NCI-H2081 (cell line): ENCODE results near the gene ACTN4.
A peak's percentile ranks its signal among the peaks of the same experiment; 100 is the strongest.

Source experiments
- DNase-seq, 2 experiments: peaks; one replicate each; lab custom pipeline; 2025; lab: John Stamatoyannopoulos, UW

Gene ACTN4

GRCh38 chr19:38695832-38696728 lies 48.6 kb downstream of the ACTN4 start:
- DNase-seq, result no peak

- no peak for DNase-seq
These were observed 49.2 kb downstream of the ACTN4 start for GRCh38 chr19:38696729-38697055.

GRCh38 chr19:38697197-38697596 lies 49.7 kb downstream of the ACTN4 start:
- DNase-seq, result no peak

GRCh38 chr19:38697641-38698071 lies 50.2 kb downstream of the ACTN4 start:
- DNase-seq, result no peak

- DNase-seq, result no peak
These were observed 51.0 kb downstream of the ACTN4 start for GRCh38 chr19:38698225-38699026.

- DNase-seq, result no peak
These were observed 51.5 kb downstream of the ACTN4 start for GRCh38 chr19:38699027-38699346.

GRCh38 chr19:38699647-38700349 lies 52.3 kb downstream of the ACTN4 start:
- DNase-seq, result no peak

GRCh38 chr19:38700350-38700901 lies 53.0 kb downstream of the ACTN4 start:
- DNase-seq, result no peak

GRCh38 chr19:38700902-38701454 lies 53.5 kb downstream of the ACTN4 start:
- no peak for DNase-seq

- no peak for DNase-seq
These were observed 54.1 kb downstream of the ACTN4 start for GRCh38 chr19:38701455-38702063.

GRCh38 chr19:38702278-38702677 lies 54.8 kb downstream of the ACTN4 start:
- DNase-seq, result peak in 1 of 2 experiments; percentile 12

- DNase-seq, result no peak
These were observed 56.1 kb downstream of the ACTN4 start for GRCh38 chr19:38703509-38703908.

GRCh38 chr19:38704488-38705026 lies 57.1 kb downstream of the ACTN4 start:
- DNase-seq, result no peak

- DNase-seq, result no peak
These were observed 58.0 kb downstream of the ACTN4 start for GRCh38 chr19:38705197-38706019.

GRCh38 chr19:38706792-38707511 lies 59.5 kb downstream of the ACTN4 start:
- no peak for DNase-seq

- no peak for DNase-seq
These were observed 60.2 kb downstream of the ACTN4 start for GRCh38 chr19:38707512-38708114.

GRCh38 chr19:38708413-38709024 lies 61.1 kb downstream of the ACTN4 start:
- no peak for DNase-seq

GRCh38 chr19:38709119-38709518 lies 61.7 kb downstream of the ACTN4 start:
- no peak for DNase-seq
